Dedifferentiated amniotic fluid mesenchymal stem cell (primary cell): ENCODE measurements around the gene FSTL3.
"Not testable (repeated sequence)": the region's sequence is repeated elsewhere in the genome, so short reads cannot be mapped to it uniquely, and the experiment has no call there.

Source experiments
- DNase-seq: peaks from one replicate; pipeline ENCODE4 v3.0.0-alpha.2; 2016; ENCODE audit errors: extremely low spot score

The FSTL3 gene

GRCh38 chr19:710767-711166 is 34.6 kb downstream of the FSTL3 start:
- no peak for DNase-seq

GRCh38 chr19:711254-711653 is 35.1 kb downstream of the FSTL3 start:
- no peak for DNase-seq

GRCh38 chr19:715347-715746 is 39.2 kb downstream of the FSTL3 start:
- DNase-seq = no peak

GRCh38 chr19:718251-718951 is 42.2 kb downstream of the FSTL3 start:
- DNase-seq = no peak

- DNase-seq = peak; percentile 22
Observed at GRCh38 chr19:718991-719512, 42.9 kb downstream of the FSTL3 start.

- no peak for DNase-seq
Observed at GRCh38 chr19:719636-720344, 43.6 kb downstream of the FSTL3 start.

- DNase-seq = no peak
Observed at GRCh38 chr19:720345-721160, 44.4 kb downstream of the FSTL3 start.

GRCh38 chr19:722553-723101 is 46.4 kb downstream of the FSTL3 start:
- no peak for DNase-seq

GRCh38 chr19:723247-723646 is 47.1 kb downstream of the FSTL3 start:
- no peak for DNase-seq

GRCh38 chr19:723714-724113 is 47.5 kb downstream of the FSTL3 start:
- DNase-seq = no peak

- no peak for DNase-seq
Observed at GRCh38 chr19:725461-726089, 49.4 kb downstream of the FSTL3 start.

- DNase-seq = no peak
Observed at GRCh38 chr19:726993-727956, 51.1 kb downstream of the FSTL3 start.

- no peak for DNase-seq
Observed at GRCh38 chr19:728011-728410, 51.8 kb downstream of the FSTL3 start.

GRCh38 chr19:729564-729963 is 53.4 kb downstream of the FSTL3 start:
- not testable (repeated sequence) for DNase-seq

GRCh38 chr19:729965-730668 is 53.9 kb downstream of the FSTL3 start:
- DNase-seq = no peak

- DNase-seq = no peak
Observed at GRCh38 chr19:731000-731399, 54.8 kb downstream of the FSTL3 start.

- DNase-seq = no peak
Observed at GRCh38 chr19:732148-733069, 56.2 kb downstream of the FSTL3 start.
